SJCRH30 (cell line): ENCODE measurements around the gene BPIFB4. TPM values are rescaled to one million over a fixed set of nuclear protein-coding genes. Genes with fewer than 3 reads are reported as not detected.
"Not testable (repeated sequence)": the region's sequence is repeated elsewhere in the genome, so short reads cannot be mapped to it uniquely, and the experiment has no call there.

Experiments used
- DNase-seq, 2 experiments: peaks; one replicate each; pipeline ENCODE4 v3.0.0-alpha.2; 2015 to 2020
- H3K27ac ChIP-seq: fragments of 250-450 bp; sonication (Bioruptor Pico); 2 replicates; pipeline ENCODE4 v1.5.1; 2020; ENCODE audit warnings: mild to moderate bottlenecking, moderate library complexity
- H3K27me3 ChIP-seq: fragments of 250-450 bp; sonication (Bioruptor Pico); 2 replicates; pipeline ENCODE4 v1.5.1; 2020; ENCODE audit warnings: mild to moderate bottlenecking, moderate library complexity
- H3K36me3 ChIP-seq: fragments of 250-450 bp; sonication (Bioruptor Pico); 2 replicates; pipeline ENCODE4 v1.5.1; 2020; ENCODE audit warnings: mild to moderate bottlenecking, moderate library complexity
- H3K4me1 ChIP-seq: fragments of 250-450 bp; sonication (Bioruptor Pico); 2 replicates; pipeline ENCODE4 v1.5.1; 2020; ENCODE audit warnings: mild to moderate bottlenecking, moderate library complexity
- H3K4me3 ChIP-seq: fragments of 250-450 bp; sonication (Bioruptor Pico); 2 replicates; pipeline ENCODE4 v1.5.1; 2020; ENCODE audit warnings: mild to moderate bottlenecking, moderate library complexity
- H3K9me3 ChIP-seq: fragments of 250-450 bp; sonication (Bioruptor Pico); replicated peaks from 2 replicates; pipeline ENCODE4 v1.5.1; 2020; ENCODE audit warnings: mild to moderate bottlenecking, moderate library complexity
- total RNA-seq: library from RNA; depleted of rRNA; stranded (reverse); fragments of >200 nt; shearing (Covaris generic); gene quantifications from 2 replicates; pipeline ENCODE4 v1.2.3, GENCODE V29; 2014

The BPIFB4 gene
- total RNA-seq, 1 experiment from 2014 or later = 3.2 TPM

GRCh38 chr20:33110147-33110825, 30.8 kb downstream of the BPIFB4 start:
- H3K27ac ChIP-seq = no peak overlapping the region
- no peaks in the 10 kb centered on the region for H3K4me1 ChIP-seq
- no peak for DNase-seq
- H3K27me3 ChIP-seq = peaks cover 3% of the 10 kb centered on the region; the same call in 1 of the 2 replicates
- no peak overlapping the region for H3K4me3 ChIP-seq
- H3K9me3 ChIP-seq = peaks cover 4% of the 10 kb centered on the region; the same call in 1 of the 2 replicates
- H3K36me3 ChIP-seq = no peaks in the 10 kb centered on the region

GRCh38 chr20:33111306-33111705, 31.9 kb downstream of the BPIFB4 start:
- no peak for DNase-seq
- Histone ChIP-seq H3K27me3 (peaks cover 3% of the 10 kb centered on the region; the same call in 1 of the 2 replicates), H3K4me1 (no peaks in the 10 kb centered on the region), H3K36me3 (no peaks in the 10 kb centered on the region), H3K27ac (no peak overlapping the region), H3K4me3 (no peak overlapping the region), H3K9me3 (peaks cover 4% of the 10 kb centered on the region; the same call in 1 of the 2 replicates)

- Histone ChIP-seq H3K4me1 (no peaks in the 10 kb centered on the region), H3K27ac (no peak overlapping the region), H3K36me3 (no peaks in the 10 kb centered on the region), H3K9me3 (peaks cover 4% of the 10 kb centered on the region; the same call in 1 of the 2 replicates), H3K4me3 (no peak overlapping the region), H3K27me3 (peaks cover 3% of the 10 kb centered on the region; the same call in 1 of the 2 replicates)
- DNase-seq = no peak
Measured at GRCh38 chr20:33112547-33113386, 33.3 kb downstream of the BPIFB4 start.

GRCh38 chr20:33113387-33113908, 34.0 kb downstream of the BPIFB4 start:
- no peak for DNase-seq
- H3K27ac ChIP-seq = no peak overlapping the region
- peaks cover 3% of the 10 kb centered on the region; the same call in 1 of the 2 replicates for H3K27me3 ChIP-seq
- no peak overlapping the region for H3K4me3 ChIP-seq
- H3K9me3 ChIP-seq = peaks cover 4% of the 10 kb centered on the region; the same call in 1 of the 2 replicates
- no peaks in the 10 kb centered on the region for H3K4me1 ChIP-seq
- no peaks in the 10 kb centered on the region for H3K36me3 ChIP-seq

- not testable (repeated sequence) for DNase-seq, H3K4me3 ChIP-seq, H3K9me3 ChIP-seq, H3K27ac ChIP-seq, H3K4me1 ChIP-seq, H3K27me3 ChIP-seq, H3K36me3 ChIP-seq
Measured at GRCh38 chr20:33115501-33115900, 36.1 kb downstream of the BPIFB4 start.

GRCh38 chr20:33119725-33120720, 40.6 kb downstream of the BPIFB4 start:
- DNase-seq = no peak
- Histone ChIP-seq H3K4me1 (no peaks in the 10 kb centered on the region), H3K27ac (no peak overlapping the region), H3K27me3 (no peaks in the 10 kb centered on the region), H3K4me3 (no peak overlapping the region), H3K36me3 (no peaks in the 10 kb centered on the region), H3K9me3 (0 out of 2 replicates have a peak, but pooled peaks cover 4% of the 10 kb centered on the region)

GRCh38 chr20:33120934-33121333, 41.5 kb downstream of the BPIFB4 start:
- Histone ChIP-seq H3K9me3 (0 out of 2 replicates have a peak, but pooled peaks cover 4% of the 10 kb centered on the region), H3K36me3 (no peaks in the 10 kb centered on the region), H3K4me1 (no peaks in the 10 kb centered on the region), H3K27me3 (0 out of 2 replicates have a peak, but pooled peaks cover 3% of the 10 kb centered on the region), H3K4me3 (no peak overlapping the region), H3K27ac (no peak overlapping the region)
- no peak for DNase-seq

- H3K27me3 ChIP-seq, H3K36me3 ChIP-seq, H3K9me3 ChIP-seq, DNase-seq, H3K4me1 ChIP-seq, H3K27ac ChIP-seq, H3K4me3 ChIP-seq: not testable (repeated sequence)
Measured at GRCh38 chr20:33122297-33122696, 42.9 kb downstream of the BPIFB4 start.

GRCh38 chr20:33124261-33124660, 44.8 kb downstream of the BPIFB4 start:
- no peak for DNase-seq
- H3K27ac ChIP-seq = no peak overlapping the region
- no peak overlapping the region for H3K4me3 ChIP-seq
- 0 out of 2 replicates have a peak, but pooled peaks cover 4% of the 10 kb centered on the region for H3K9me3 ChIP-seq
- no peaks in the 10 kb centered on the region for H3K36me3 ChIP-seq
- no peaks in the 10 kb centered on the region for H3K4me1 ChIP-seq
- H3K27me3 ChIP-seq = peaks cover 9% of the 10 kb centered on the region; the same call in 1 of the 2 replicates

- no peaks in the 10 kb centered on the region for H3K4me1 ChIP-seq
- no peak overlapping the region for H3K4me3 ChIP-seq
- H3K27me3 ChIP-seq = peaks cover 14% of the 10 kb centered on the region
- H3K36me3 ChIP-seq = no peaks in the 10 kb centered on the region
- 0 out of 2 replicates have a peak, but pooled peaks cover 4% of the 10 kb centered on the region for H3K9me3 ChIP-seq
- no peak overlapping the region for H3K27ac ChIP-seq
- DNase-seq = no peak
Measured at GRCh38 chr20:33124994-33125393, 45.6 kb downstream of the BPIFB4 start.

GRCh38 chr20:33125983-33126382, 46.5 kb downstream of the BPIFB4 start:
- Histone ChIP-seq H3K36me3 (no peaks in the 10 kb centered on the region), H3K4me3 (no peak overlapping the region), H3K27ac (no peak overlapping the region), H3K4me1 (no peaks in the 10 kb centered on the region), H3K9me3 (0 out of 2 replicates have a peak, but pooled peaks cover 4% of the 10 kb centered on the region), H3K27me3 (peaks cover 14% of the 10 kb centered on the region)
- no peak for DNase-seq

GRCh38 chr20:33127422-33128097, 48.1 kb downstream of the BPIFB4 start:
- Histone ChIP-seq H3K27me3 (peaks cover 25% of the 10 kb centered on the region), H3K36me3 (no peaks in the 10 kb centered on the region), H3K9me3 (0 out of 2 replicates have a peak, but pooled peaks cover 4% of the 10 kb centered on the region), H3K27ac (no peak overlapping the region), H3K4me1 (no peaks in the 10 kb centered on the region), H3K4me3 (no peak overlapping the region)
- no peak for DNase-seq

GRCh38 chr20:33130568-33131061, 51.2 kb downstream of the BPIFB4 start:
- no peak overlapping the region for H3K4me3 ChIP-seq
- no peaks in the 10 kb centered on the region for H3K36me3 ChIP-seq
- DNase-seq = no peak
- H3K27ac ChIP-seq = no peak overlapping the region
- no peaks in the 10 kb centered on the region for H3K4me1 ChIP-seq
- H3K9me3 ChIP-seq = no peaks in the 10 kb centered on the region
- peaks cover 34% of the 10 kb centered on the region for H3K27me3 ChIP-seq
